Measurements from ENCODE around the gene WDR49.

DNA sequence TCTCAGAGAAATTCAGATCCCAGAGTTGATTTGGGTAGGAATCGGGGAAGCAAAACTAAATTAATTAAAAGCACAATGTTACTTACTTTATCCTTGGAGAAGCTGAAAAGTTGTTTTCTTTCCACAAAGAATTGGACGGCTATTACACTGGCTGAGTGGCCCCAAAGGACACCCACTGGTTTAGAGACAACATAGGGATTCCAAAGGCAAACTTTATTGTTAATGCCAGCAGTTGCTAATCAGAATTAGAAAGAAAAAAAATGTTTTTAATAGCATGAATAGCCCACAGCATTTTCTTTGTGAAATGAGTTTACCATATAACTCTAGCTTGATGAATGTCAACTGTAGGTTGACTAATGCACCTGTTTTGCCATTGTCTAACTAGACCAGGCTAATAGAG lies 51.7 kb downstream of the WDR49 start:
- TF ChIP-seq, protein P1, sequence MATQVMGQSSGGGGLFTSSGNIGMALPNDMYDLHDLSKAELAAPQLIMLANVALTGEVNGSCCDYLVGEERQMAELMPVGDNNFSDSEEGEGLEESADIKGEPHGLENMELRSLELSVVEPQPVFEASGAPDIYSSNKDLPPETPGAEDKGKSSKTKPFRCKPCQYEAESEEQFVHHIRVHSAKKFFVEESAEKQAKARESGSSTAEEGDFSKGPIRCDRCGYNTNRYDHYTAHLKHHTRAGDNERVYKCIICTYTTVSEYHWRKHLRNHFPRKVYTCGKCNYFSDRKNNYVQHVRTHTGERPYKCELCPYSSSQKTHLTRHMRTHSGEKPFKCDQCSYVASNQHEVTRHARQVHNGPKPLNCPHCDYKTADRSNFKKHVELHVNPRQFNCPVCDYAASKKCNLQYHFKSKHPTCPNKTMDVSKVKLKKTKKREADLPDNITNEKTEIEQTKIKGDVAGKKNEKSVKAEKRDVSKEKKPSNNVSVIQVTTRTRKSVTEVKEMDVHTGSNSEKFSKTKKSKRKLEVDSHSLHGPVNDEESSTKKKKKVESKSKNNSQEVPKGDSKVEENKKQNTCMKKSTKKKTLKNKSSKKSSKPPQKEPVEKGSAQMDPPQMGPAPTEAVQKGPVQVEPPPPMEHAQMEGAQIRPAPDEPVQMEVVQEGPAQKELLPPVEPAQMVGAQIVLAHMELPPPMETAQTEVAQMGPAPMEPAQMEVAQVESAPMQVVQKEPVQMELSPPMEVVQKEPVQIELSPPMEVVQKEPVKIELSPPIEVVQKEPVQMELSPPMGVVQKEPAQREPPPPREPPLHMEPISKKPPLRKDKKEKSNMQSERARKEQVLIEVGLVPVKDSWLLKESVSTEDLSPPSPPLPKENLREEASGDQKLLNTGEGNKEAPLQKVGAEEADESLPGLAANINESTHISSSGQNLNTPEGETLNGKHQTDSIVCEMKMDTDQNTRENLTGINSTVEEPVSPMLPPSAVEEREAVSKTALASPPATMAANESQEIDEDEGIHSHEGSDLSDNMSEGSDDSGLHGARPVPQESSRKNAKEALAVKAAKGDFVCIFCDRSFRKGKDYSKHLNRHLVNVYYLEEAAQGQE (IDR thresholded peaks at IDR 0.05; ENCODE audit: low read depth), result no peak
- TF ChIP-seq CREB1 (IDR thresholded peaks at IDR 0.05; ENCODE audit: low read depth) (no peak), CEBPB (IDR thresholded peaks at IDR 0.05) (no peak), RAD21 (IDR thresholded peaks at IDR 0.05; ENCODE audit: low read depth) (no peak), FOXM1 (IDR thresholded peaks at IDR 0.05; ENCODE audit: borderline replicate concordance, low read depth) (no peak), TEAD4 (IDR thresholded peaks at IDR 0.05) (no peak), EP300 (IDR thresholded peaks at IDR 0.05; ENCODE audit: borderline replicate concordance) (no peak), YY1 (IDR thresholded peaks at IDR 0.05; ENCODE audit: low read depth) (no peak)

Measured in Ishikawa (cell line).